Cardiac muscle cell (in vitro differentiated cells and primary cell): ENCODE results near the gene CT45A1. TPM values are rescaled to one million over a fixed set of nuclear protein-coding genes. Genes with fewer than 3 reads are reported as not detected.
"Not testable (repeated sequence)": the region's sequence is repeated elsewhere in the genome, so short reads cannot be mapped to it uniquely, and the experiment has no call there.

Source experiments
- DNase-seq, 2 donors: peaks; one replicate each; pipeline versions ENCODE4 v3.0.0 to v3.0.0-alpha.2; 2010 to 2017; ENCODE audit warnings: low read depth in 1 of 2, low spot score in 1 of 2
- H3K27ac ChIP-seq: fragments of 200-600 bp; sonication (generic); 2 replicates; pipeline ENCODE4 v1.5.1; 2016
- H3K27me3 ChIP-seq: fragments of 200-600 bp; sonication (generic); 2 replicates; pipeline ENCODE4 v1.6.0; 2016; ENCODE audit warnings: control low read depth
- H3K36me3 ChIP-seq: fragments of 200-600 bp; sonication (generic); 2 replicates; pipeline ENCODE4 v1.5.1; 2016; ENCODE audit warnings: control low read depth
- H3K4me1 ChIP-seq: fragments of 200-600 bp; sonication (generic); 2 replicates; pipeline ENCODE4 v1.8.1; 2017; ENCODE audit warnings: low read depth, mild to moderate bottlenecking, mixed run types
- H3K4me3 ChIP-seq: fragments of 200-600 bp; sonication (generic); 2 replicates; pipeline ENCODE4 v1.5.1; 2016; ENCODE audit warnings: mild to moderate bottlenecking
- H3K9me3 ChIP-seq: fragments of 200-600 bp; sonication (generic); 2 replicates; pipeline ENCODE4 v1.5.1; 2017; ENCODE audit warnings: low read depth, mild to moderate bottlenecking, control low read depth
- polyA plus RNA-seq: library from polyadenylated mRNA; unstranded; fragments of >200 nt; fragmentation: Nextera tagmentation; extraction: Ambion mirVana; gene quantifications from 2 replicates; pipeline ENCODE4 v1.2.1, GENCODE V29; 2016
- total RNA-seq: library from RNA; depleted of rRNA; stranded (reverse); fragments of >200 nt; gene quantifications from 2 replicates; pipeline ENCODE4 v1.2.3, GENCODE V29; 2016
- TF ChIP-seq, protein P1 (sequence below): IDR thresholded peaks from 2 replicates; pipeline ENCODE4 v1.5.1; 2012; ENCODE audit warnings: low read depth, mild to moderate bottlenecking, low read length

CT45A1 gene, protein sequence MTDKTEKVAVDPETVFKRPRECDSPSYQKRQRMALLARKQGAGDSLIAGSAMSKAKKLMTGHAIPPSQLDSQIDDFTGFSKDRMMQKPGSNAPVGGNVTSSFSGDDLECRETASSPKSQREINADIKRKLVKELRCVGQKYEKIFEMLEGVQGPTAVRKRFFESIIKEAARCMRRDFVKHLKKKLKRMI
- total RNA-seq: not detected in 2 replicates
- polyA plus RNA-seq: not detected in 2 replicates

DNA sequence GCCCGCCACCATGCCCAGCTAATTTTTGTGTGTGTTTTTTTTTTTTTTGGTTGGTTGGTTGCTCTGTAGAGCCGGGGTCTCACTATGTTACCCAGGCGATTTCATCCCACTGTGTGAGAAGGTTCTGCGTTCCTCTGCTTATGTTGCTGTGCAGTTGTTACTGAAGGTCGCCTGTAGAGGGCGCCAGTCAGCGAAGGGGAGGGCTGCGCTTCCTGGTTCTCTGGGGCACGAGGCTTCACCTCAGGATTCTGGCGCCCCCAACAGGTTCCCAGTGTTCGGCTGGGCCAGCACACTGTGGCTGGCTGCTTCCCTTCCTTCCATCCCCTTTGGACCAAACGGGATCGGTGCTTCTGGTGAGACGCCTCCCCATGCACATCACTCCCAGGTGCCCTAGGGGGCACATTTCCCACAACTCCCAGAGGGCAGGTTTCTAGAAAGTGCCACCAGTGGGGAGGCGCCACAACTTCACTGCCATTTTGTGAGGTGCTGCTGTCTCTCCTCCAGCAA, at the start of gene CT45A1:
Gene CT45A1 (plus strand): TSS at position 457 of the 507 bp plus-strand sequence. CDS start 5,302 bp downstream, outside the sequence.
- not testable (repeated sequence) for H3K27me3 ChIP-seq, H3K4me3 ChIP-seq, H3K4me1 ChIP-seq, H3K27ac ChIP-seq, H3K36me3 ChIP-seq, H3K9me3 ChIP-seq, DNase-seq
- TF ChIP-seq, protein P1, sequence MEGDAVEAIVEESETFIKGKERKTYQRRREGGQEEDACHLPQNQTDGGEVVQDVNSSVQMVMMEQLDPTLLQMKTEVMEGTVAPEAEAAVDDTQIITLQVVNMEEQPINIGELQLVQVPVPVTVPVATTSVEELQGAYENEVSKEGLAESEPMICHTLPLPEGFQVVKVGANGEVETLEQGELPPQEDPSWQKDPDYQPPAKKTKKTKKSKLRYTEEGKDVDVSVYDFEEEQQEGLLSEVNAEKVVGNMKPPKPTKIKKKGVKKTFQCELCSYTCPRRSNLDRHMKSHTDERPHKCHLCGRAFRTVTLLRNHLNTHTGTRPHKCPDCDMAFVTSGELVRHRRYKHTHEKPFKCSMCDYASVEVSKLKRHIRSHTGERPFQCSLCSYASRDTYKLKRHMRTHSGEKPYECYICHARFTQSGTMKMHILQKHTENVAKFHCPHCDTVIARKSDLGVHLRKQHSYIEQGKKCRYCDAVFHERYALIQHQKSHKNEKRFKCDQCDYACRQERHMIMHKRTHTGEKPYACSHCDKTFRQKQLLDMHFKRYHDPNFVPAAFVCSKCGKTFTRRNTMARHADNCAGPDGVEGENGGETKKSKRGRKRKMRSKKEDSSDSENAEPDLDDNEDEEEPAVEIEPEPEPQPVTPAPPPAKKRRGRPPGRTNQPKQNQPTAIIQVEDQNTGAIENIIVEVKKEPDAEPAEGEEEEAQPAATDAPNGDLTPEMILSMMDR: peak; percentile 2

DNA sequence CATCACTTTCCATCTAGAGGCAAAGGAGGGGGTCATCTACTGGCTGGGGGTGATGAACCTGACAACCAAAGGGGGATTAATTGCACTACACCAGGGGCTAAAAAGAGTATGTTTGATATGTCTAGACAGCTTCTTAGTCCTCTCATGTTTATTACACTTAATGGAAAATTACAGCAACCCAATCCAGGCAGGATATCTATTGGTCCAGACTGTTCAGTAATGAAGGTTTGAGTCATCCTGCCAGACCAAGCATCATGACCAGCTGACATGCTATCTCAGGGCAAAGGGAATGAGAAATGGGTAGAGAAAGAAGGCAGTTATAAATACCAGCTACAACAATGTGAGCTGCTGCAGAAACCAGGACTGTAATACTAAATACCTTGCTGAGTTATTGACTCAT, 40.5 kb upstream of the CT45A1 start:
- H3K27ac ChIP-seq, H3K9me3 ChIP-seq, H3K36me3 ChIP-seq, DNase-seq, H3K4me3 ChIP-seq, H3K27me3 ChIP-seq, H3K4me1 ChIP-seq: not testable (repeated sequence)

DNA sequence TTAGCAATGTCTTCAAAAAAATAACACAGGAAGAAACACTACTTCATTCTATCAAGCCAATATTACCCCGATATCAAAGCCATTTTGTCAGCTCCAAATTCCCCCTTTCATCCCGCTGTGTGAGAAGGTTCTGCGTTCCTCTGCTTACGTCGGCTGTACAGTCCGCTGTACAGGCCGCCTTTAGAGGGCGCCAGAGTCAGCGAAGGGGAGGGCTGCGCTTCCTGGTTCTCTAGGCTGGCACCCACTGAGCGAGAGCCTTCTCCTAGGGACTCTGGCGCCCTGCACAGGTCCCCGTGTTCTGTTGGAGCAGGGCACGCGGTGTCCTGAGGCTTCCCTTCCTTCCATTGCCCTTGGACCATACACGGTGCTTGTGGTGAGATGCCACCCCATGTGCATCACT, 25.3 kb upstream of the CT45A1 start:
- Histone ChIP-seq H3K4me1 (no peaks in the 10 kb centered on the region), H3K4me3 (no peak overlapping the region), H3K36me3 (no peaks in the 10 kb centered on the region), H3K27ac (no peak overlapping the region), H3K27me3 (no peaks in the 10 kb centered on the region), H3K9me3 (no peaks in the 10 kb centered on the region)
- peak in 1 of 2 donors; percentile 0 for DNase-seq
- TF ChIP-seq, protein P1: peak; percentile 3

DNA sequence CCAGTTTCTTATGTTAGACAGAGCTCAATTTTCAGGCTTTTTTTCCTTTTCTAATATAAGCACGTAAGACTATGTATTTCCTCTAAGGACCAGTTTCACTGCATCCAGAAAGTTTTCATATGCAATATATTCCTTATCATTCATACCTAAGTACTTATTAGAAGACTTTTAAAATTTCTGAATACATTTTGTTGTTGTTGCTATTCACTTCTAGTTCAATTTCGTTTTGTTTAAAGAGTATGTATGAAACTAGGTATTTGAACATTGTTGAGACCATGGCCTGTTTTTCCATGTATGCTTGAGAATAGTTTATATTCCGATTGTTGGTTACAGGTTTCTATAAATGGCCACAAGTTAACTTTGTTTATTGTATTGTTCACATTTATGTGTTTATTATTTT, 18.0 kb upstream of the CT45A1 start:
- H3K27me3 ChIP-seq: no peaks in the 10 kb centered on the region
- no peak overlapping the region for H3K27ac ChIP-seq
- H3K4me1 ChIP-seq: no peaks in the 10 kb centered on the region
- no peaks in the 10 kb centered on the region for H3K36me3 ChIP-seq
- TF ChIP-seq, protein P1: no peak
- DNase-seq: no peak
- H3K9me3 ChIP-seq: no peaks in the 10 kb centered on the region
- no peak overlapping the region for H3K4me3 ChIP-seq

DNA sequence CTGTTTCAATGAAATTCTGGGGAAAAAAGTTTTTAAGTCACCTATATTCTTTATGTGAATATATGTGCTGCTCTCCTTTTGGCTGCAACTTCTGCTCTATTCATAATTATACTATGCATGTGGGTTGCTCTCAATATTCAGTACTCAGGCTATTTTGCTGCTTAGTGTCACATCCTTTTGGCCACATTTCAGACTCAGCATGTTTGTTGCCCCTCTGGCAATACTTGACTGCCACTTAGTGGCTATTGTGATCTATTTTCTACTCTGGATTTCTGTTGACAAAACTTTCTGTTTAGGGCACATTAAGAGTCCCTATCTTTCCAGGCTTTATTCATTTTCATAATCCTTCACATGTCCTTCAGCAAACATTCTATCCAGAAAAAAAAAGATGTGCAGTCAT, 15.8 kb upstream of the CT45A1 start:
- Histone ChIP-seq H3K27ac (no peak overlapping the region), H3K36me3 (no peaks in the 10 kb centered on the region), H3K4me1 (no peaks in the 10 kb centered on the region), H3K27me3 (no peaks in the 10 kb centered on the region), H3K9me3 (no peaks in the 10 kb centered on the region), H3K4me3 (no peak overlapping the region)
- DNase-seq: no peak
- TF ChIP-seq, protein P1: no peak

DNA sequence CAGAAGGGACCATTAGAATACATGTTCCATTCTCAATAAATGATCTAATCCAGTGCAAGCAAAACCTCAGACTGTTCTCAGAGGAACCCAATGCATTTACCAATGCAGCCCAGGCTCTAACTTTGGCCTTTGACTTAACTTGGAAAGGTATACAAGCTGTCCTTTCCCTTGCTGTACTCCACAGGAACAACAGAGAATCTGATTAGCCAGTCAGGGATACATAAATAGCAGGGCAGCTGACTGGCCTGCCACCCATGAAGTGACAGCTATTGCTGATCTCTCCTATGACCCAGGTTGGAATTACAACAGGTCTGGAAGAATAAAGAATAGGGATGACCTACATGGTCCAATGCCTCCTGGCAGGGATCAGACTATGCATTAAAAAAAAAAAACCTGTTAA, 14.5 kb upstream of the CT45A1 start:
- Histone ChIP-seq H3K4me3 (no peak overlapping the region), H3K36me3 (no peaks in the 10 kb centered on the region), H3K4me1 (no peaks in the 10 kb centered on the region), H3K27ac (no peak overlapping the region), H3K27me3 (no peaks in the 10 kb centered on the region), H3K9me3 (no peaks in the 10 kb centered on the region)
- no peak for DNase-seq
- TF ChIP-seq, protein P1: no peak
